Stimulated activated CD8-positive, alpha-beta memory T cell treated with anti-CD3 and anti-CD28 coated beads, Interleukin-4, amount 100 ng/mL, for 48 hours (primary cell): Measurements from ENCODE around the gene ITPKB.
"Not testable (repeated sequence)": the region's sequence is repeated elsewhere in the genome, so short reads cannot be mapped to it uniquely, and the experiment has no call there.

Source experiments
- DNase-seq: peaks from one replicate; pipeline ENCODE4 v3.0.0-alpha.2; 2020

The ITPKB gene

GRCh38 chr1:226754793-226755533, 15.9 kb upstream of the ITPKB start:
- no peak for DNase-seq

- no peak for DNase-seq
These were observed 15.0 kb upstream of the ITPKB start for GRCh38 chr1:226754097-226754496.

GRCh38 chr1:226751703-226752102, 12.6 kb upstream of the ITPKB start:
- no peak for DNase-seq

DNA sequence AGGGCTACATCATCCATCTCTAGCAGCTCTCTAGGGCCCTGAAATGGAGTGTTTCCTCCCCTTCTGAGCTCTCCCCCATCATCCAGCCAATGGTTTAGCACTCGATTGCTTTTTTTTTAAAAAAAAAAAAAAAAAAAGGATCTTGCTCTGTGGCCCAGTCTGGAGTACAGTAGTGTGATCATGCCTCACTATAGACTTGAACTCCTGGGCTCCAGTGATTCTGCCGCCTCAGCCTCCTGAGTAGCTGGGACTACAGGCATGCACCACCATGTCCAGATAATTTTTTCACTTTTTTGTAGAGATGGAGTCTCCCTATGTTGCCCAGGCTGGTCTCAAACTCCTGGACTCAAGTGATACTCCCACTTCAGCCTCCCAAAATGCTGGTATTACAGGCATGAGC, 12.1 kb upstream of the ITPKB start:
- DNase-seq, result no peak

- DNase-seq, result no peak
These were observed 10.4 kb upstream of the ITPKB start for GRCh38 chr1:226749467-226749866.

- DNase-seq, result no peak
These were observed 9.2 kb upstream of the ITPKB start for GRCh38 chr1:226748306-226748705.

GRCh38 chr1:226747519-226748263, 8.6 kb upstream of the ITPKB start:
- DNase-seq, result not testable (repeated sequence)

GRCh38 chr1:226743259-226743658, 4.2 kb upstream of the ITPKB start:
- no peak for DNase-seq

DNA sequence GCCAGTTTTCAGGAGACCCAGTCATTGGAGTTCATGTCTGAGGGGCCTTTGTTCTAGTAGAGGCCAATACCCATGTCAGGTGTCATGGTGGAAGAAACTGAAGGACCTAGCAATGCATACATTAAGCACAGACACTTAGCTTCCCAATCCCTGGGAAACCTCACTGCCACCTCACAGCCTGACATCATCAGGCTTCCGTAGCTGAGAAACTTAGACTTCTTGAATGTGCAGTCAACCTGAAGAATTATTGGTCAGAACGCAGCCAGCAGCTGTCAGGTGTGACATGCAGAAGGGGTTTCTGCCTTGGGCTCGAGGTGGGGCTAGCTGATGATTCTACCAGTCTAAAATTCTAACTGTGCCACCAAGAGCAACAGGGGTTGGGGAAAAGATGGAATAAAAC, 1.9 kb upstream of the ITPKB start:
- no peak for DNase-seq

- no peak for DNase-seq
These were observed 599 bp upstream of the ITPKB start for GRCh38 chr1:226739696-226740065.

- DNase-seq, result peak; percentile 63
These were observed 574 bp downstream of the ITPKB start for GRCh38 chr1:226738421-226738994.

DNA sequence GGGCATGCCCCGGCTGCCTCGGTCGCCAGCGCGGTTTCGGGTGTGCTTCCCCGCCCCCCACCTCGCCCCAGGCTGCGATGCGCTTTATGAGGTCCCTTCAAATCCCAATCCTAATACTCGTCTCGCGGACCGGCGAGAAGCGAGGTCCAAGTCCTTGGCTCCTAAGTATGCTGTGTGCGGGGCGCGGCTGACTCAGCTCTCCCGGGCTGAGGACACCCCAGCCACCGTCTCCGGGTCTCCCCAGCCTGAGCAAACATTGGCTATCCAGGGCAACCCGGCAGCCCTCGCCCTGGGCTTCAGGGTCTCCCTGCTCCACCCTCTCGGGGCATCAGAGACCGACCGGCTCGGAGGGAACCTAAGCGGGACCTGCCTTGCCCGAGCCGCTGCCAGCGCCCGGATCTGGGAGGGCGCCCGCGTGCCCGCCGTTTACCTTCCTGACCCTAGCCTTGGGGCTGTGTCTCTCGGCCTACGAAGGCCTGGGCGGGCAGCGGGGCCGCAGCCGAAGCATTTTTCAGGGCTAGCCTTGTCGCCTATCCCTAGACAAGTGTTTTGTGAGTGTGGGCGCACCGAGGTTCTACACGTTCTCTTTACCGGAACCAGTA, 1.2 kb downstream of the ITPKB start:
- peak; percentile 73 for DNase-seq

GRCh38 chr1:226736908-226737818, 1.9 kb downstream of the ITPKB start:
- no peak for DNase-seq

- DNase-seq, result no peak
These were observed 2.8 kb downstream of the ITPKB start for GRCh38 chr1:226736001-226736907.

GRCh38 chr1:226735576-226735975, 3.5 kb downstream of the ITPKB start:
- DNase-seq, result no peak

GRCh38 chr1:226734611-226735153, 4.4 kb downstream of the ITPKB start:
- no peak for DNase-seq

DNA sequence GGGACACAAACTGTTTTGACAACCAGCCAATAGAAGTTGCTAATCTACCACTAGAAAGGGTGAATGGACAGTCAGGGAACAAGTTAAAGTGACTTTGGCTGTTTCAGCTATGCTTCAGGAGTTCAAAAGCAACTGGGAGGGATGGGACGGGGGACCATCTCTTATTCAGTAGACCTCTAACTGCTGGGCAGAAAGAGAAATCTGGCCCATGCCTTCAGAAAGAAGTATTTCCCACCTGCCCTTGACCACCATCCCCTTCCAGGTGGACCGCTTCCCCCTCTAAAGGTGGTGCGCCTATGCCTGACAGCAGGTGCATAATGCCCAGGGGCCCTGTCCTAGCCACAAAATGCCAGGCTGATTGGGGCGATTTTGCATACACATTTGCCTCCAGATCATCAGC, 5.2 kb downstream of the ITPKB start:
- DNase-seq, result no peak

GRCh38 chr1:226733304-226733703, 5.8 kb downstream of the ITPKB start:
- DNase-seq, result no peak

DNA sequence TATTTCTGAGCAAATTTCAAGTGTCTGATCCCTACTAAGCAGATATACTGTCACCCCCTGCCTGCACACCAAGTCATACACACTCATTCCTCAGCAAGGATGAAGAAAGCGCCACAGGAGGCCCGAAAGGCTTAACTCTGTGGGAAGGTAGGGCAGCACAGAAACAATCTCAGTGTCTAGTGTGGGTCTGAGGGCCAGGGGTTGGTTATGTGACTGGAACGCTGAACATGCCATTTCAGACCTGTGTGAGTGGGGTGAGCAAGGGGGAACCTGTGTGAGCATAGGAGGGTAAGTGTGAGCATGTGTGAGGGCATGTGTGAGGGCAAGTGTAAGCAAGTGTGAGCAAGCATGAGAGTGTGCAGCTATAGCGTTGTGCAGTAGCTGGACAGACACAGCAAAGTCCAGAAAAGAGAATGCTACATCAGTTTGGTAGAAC, 6.2 kb downstream of the ITPKB start:
- DNase-seq, result no peak

GRCh38 chr1:226731257-226731893, 7.7 kb downstream of the ITPKB start:
- no peak for DNase-seq

DNA sequence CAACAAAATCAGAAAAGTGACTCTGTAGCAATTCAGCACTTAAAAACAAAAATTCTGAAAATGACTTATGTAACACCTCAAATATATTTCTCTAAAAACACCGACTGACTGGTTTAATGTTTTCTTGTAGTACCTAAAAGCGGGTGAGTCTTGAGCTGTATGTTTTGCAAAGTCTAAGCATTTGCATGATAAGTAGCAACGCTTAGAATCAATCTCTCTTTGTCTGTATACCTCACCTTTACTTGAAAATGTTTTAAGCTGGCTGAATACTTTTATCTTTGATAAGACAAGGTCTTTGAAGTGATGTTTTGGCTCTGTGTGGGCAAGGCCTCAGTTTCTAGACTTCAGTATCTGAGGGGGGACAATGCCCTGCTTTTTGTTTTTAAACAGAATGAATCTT, 8.2 kb downstream of the ITPKB start:
- no peak for DNase-seq
